ENCODE data around the gene ZNF777. TPM values are rescaled to one million over a fixed set of nuclear protein-coding genes. Genes with fewer than 3 reads are reported as not detected.

The ZNF777 gene
- total RNA-seq, 4 donors from 2014 or later = 5.4 to 11.8 (median 5.9) TPM

DNA sequence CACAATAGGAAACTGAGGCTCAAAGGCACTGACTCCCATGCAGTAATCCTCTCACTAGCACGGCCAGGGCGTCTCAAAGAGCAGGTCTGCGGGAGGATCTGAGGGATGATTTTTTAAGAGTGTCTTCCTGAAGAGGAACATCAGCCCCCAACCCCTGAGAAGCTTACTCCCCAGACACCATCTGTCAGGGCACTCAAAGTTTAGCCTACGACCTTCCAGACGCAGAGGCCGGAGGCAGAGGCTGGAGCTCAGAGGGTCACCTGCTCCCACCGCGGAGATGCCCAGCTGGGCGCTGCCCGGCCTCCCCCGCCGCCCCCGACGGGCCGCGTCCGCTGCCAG, 1.7 kb downstream of the ZNF777 start:
- ATAC-seq (ENCODE audit: low FRiP score) (peak; percentile 5), DNase-seq (ENCODE audit: low spot score) (no peak)
- TF ChIP-seq, protein P1, sequence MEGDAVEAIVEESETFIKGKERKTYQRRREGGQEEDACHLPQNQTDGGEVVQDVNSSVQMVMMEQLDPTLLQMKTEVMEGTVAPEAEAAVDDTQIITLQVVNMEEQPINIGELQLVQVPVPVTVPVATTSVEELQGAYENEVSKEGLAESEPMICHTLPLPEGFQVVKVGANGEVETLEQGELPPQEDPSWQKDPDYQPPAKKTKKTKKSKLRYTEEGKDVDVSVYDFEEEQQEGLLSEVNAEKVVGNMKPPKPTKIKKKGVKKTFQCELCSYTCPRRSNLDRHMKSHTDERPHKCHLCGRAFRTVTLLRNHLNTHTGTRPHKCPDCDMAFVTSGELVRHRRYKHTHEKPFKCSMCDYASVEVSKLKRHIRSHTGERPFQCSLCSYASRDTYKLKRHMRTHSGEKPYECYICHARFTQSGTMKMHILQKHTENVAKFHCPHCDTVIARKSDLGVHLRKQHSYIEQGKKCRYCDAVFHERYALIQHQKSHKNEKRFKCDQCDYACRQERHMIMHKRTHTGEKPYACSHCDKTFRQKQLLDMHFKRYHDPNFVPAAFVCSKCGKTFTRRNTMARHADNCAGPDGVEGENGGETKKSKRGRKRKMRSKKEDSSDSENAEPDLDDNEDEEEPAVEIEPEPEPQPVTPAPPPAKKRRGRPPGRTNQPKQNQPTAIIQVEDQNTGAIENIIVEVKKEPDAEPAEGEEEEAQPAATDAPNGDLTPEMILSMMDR (IDR thresholded peaks at IDR 0.05) = no peak

DNA sequence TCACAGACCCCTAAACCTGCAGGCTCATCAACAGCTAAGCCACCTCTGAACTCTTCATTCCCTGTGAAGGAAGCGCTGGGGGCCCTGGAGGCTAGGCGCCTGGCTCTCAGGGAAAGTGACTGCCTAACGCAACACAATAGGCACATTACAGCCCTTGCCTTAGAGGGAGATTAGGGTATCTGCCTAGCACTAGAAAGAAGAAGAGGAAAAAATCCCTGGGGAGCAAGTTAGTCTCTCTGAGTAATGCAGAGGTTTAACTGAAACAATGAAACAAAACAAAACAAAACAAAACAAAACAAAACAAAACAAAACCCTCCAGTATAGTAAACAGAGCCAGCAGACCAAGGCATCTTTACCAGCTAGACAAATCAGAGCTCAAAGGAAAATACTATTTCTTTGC, 2.6 kb downstream of the ZNF777 start:
- no peak for DNase-seq (ENCODE audit: low spot score)
- no peak for ATAC-seq (ENCODE audit: low FRiP score)
- TF ChIP-seq, protein P1 (IDR thresholded peaks at IDR 0.05) = no peak

DNA sequence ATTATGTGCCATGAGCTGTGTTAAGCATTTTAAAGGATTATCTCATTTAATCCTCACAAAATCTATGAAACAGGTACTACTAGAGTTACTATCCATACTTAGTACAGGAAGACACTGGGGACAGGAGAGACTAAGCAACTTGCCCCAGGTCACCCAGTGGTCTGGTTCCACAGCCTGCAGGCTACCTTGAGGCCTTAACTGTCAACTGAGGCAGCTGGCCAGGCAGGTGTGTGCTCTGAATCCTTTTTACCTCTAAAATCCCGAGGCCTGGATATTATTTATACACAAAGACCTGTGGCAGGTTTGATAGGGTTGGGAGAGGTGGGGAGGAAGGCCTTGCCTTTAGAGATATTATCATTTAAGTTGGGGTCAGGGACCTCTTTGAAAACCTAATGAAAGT, 3.1 kb downstream of the ZNF777 start:
- TF ChIP-seq, protein P1 (IDR thresholded peaks at IDR 0.05) = no peak
- ATAC-seq (ENCODE audit: low FRiP score) = no peak
- DNase-seq (ENCODE audit: low spot score) = no peak

DNA sequence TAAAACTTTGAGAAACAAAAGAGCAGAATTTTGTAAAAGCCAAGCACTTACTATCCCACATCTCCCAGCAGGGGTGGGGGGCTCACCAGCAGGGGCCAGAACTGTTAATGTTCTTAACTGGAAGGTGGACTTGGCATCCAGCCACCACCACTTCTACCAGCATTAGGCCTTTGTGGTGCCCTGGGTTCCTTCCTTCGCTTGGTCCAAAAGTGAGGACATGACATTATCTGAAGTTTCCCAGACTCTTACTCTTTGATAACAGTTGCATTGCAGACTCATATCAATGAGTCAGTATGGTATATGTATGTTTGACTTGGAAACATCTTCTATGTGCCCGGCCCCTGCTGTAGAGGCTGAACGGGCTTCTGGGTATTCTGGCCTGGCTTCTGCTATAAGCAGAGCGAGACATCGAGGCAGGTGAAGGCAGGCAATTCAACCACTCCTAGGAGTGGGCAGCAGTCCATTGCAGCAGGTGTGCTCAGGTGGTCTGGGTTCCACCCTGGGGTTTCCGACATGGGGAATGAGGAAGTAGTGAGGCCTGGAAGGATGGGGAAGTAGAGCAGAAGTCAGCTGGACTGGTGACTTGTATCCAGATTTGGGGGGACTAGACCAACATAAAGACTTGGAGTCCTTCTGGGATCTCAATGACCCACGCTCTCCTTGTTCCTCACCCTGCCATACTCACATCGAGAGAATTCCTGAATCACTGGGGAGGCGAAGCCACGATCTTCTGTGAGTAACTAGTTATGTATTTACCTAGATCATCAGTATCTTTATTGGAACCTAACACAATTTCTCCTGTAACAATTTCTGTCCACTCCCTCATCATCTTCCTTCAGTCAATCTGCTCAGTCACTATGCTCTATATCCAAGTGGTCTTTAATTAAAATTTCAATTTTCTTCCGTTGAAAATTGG, 4.1 kb downstream of the ZNF777 start:
- DNase-seq (ENCODE audit: low spot score) = no peak
- TF ChIP-seq, protein P1 (IDR thresholded peaks at IDR 0.05) = no peak
- no peak for ATAC-seq (ENCODE audit: low FRiP score)

DNA sequence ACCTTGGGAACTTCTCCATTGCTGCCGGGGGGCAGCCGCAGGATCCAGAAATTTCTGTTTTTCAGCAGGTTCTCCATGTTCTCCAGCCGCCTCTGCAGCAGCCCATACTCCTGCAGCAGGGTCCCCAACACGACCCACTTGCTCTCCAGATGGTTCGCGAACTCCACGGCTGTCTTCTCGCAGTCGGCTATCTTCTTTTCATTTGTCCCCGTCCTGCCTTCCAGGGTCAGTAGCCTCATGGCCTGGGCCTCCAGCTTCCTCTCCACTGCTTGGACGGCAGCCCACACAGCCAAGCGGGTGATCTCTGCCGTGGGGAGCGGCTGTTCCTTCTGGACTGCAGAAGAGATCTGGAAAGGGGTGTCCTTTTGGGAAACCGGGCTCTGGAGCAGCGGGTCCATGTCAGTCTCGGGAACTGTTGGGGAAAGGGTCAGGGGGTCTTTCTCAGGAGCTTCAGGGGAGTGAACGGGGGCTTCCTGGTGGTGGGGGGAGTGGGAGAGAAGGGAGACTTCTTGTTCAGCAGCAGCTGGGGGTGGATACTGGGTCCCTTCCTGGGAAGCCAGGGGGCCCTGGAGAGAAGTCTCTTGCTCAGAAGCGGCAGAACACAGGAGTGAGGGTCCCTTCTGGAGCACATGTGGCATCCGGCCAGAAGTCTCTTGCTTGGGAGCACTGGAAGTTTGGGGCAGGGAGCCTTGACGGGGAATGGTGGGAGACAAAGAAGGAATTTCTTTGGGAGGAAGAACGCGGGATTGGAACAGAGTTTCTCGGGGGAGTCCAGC, 5.5 kb downstream of the ZNF777 start:
- TF ChIP-seq, protein P1 (IDR thresholded peaks at IDR 0.05) = no peak
- DNase-seq (ENCODE audit: low spot score) = no peak
- ATAC-seq (ENCODE audit: low FRiP score) = no peak

DNA sequence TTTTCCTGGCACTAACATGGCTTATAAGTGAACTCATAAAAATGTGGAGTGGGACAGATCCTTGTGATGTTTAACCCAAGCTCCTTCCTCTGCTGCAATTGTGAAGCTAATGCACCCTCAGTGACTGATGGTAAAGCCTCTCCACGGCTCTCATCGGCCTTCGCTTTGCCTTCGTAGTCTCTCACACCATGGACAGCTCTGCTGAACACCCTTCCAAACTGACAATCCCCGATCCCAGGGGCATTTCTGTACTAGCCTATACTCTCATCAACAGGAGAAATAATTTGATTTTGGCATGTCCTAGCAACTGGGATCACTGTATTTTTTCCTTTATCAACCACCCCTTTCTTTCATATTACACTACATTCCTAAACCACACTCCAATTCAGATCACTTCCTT, 6.1 kb downstream of the ZNF777 start:
- TF ChIP-seq, protein P1 (IDR thresholded peaks at IDR 0.05) = no peak
- DNase-seq (ENCODE audit: low spot score) (no peak), ATAC-seq (ENCODE audit: low FRiP score) (no peak)

All from omental fat pad (tissue), 4 donors.